PC-9 (cell line): ENCODE measurements around the gene MMP20. TPM values are rescaled to one million over a fixed set of nuclear protein-coding genes. Genes with fewer than 3 reads are reported as not detected.

Experiments
- BruUV-seq: library from RNA; stranded (reverse); fragments of 400-500 nt; replicated peaks from 2 replicates; lab custom pipeline; 2021; lab: Mats Ljungman, UMichigan
- CTCF ChIA-PET: fragments of 300-600 bp; sonication (Branson Sonifier 250); formaldehyde crosslinking; loops from one replicate; lab custom pipeline; 2022; ENCODE audit warnings: antibody characterized with exemption; lab: Charles Lee
- POLR2A ChIA-PET: fragments of 300-600 bp; sonication (Branson Sonifier 250); formaldehyde crosslinking; loops from one replicate; lab custom pipeline; 2022; ENCODE audit warnings: antibody characterized with exemption; ENCODE audit not compliant: unreplicated experiment; lab: Charles Lee
- DNase-seq, 2 experiments: peaks; one replicate each; pipeline versions ENCODE4 v3.0.0 to v3.0.0-alpha.2; 2015 to 2022; ENCODE audit warnings: mixed read lengths in 1 of 2
- H2AFZ ChIP-seq: fragments of 200-600 bp; sonication (generic); 2 replicates; pipeline ENCODE4 v1.8.1; 2017; ENCODE audit warnings: antibody characterized with exemption
- H3F3A ChIP-seq: fragments of 200-600 bp; sonication (generic); 2 replicates; pipeline ENCODE4 v1.8.1; 2017; ENCODE audit warnings: antibody characterized with exemption, mild to moderate bottlenecking, low read depth; ENCODE audit not compliant: insufficient read depth
- H3K27ac ChIP-seq: fragments of 200-600 bp; sonication (generic); 2 replicates; pipeline ENCODE4 v1.6.1; 2016; ENCODE audit warnings: mixed run types
- H3K27me3 ChIP-seq: fragments of 200-600 bp; sonication (generic); 2 replicates; pipeline ENCODE4 v1.6.1; 2016; ENCODE audit warnings: low read depth, mixed run types; ENCODE audit not compliant: insufficient read depth
- H3K36me3 ChIP-seq: fragments of 200-600 bp; sonication (generic); 2 replicates; pipeline ENCODE4 v1.6.1; 2016; ENCODE audit warnings: low read depth, mixed run types
- H3K4me1 ChIP-seq: fragments of 200-600 bp; sonication (generic); replicated peaks from 2 replicates; pipeline ENCODE4 v1.6.1; 2016; ENCODE audit warnings: mixed run types; ENCODE audit not compliant: insufficient read depth
- H3K4me2 ChIP-seq: fragments of 200-600 bp; sonication (generic); 2 replicates; pipeline ENCODE4 v1.6.1; 2017; ENCODE audit warnings: mixed run types
- H3K4me3 ChIP-seq: fragments of 200-600 bp; sonication (generic); 2 replicates; pipeline ENCODE4 v1.6.1; 2016; ENCODE audit warnings: mixed run types
- H3K79me2 ChIP-seq: fragments of 200-600 bp; sonication (generic); 2 replicates; pipeline ENCODE4 v1.6.1; 2017; ENCODE audit warnings: low read depth, mixed run types
- H3K9me2 ChIP-seq: fragments of 200-600 bp; sonication (generic); 2 replicates; pipeline ENCODE4 v1.8.1; 2017; ENCODE audit warnings: mild to moderate bottlenecking; ENCODE audit not compliant: insufficient read depth
- H3K9me3 ChIP-seq: fragments of 200-600 bp; sonication (generic); 2 replicates; pipeline ENCODE4 v1.8.1; 2016; ENCODE audit warnings: low read depth; ENCODE audit not compliant: insufficient read depth
- H4K20me1 ChIP-seq: fragments of 200-600 bp; sonication (generic); 2 replicates; pipeline ENCODE4 v1.8.1; 2017; ENCODE audit not compliant: insufficient read depth
- EZH2 ChIP-seq: fragments of 200-600 bp; sonication (generic); IDR thresholded peaks from 2 replicates; pipeline ENCODE4 v1.8.0; 2017; ENCODE audit warnings: antibody characterized with exemption, low read depth
- intact Hi-C: fragments of 100-400 bp; cut with micrococcal nuclease; formaldehyde crosslinking; loops from one replicate; pipeline ENCODE4 v1.10.0; 2022; ENCODE audit not compliant: unreplicated experiment
- total RNA-seq: library from RNA; stranded (reverse); gene quantifications from 2 replicates; pipeline ENCODE4 v1.2.3, GENCODE V29; 2021
- TF ChIP-seq, protein P1 (sequence below): fragments of 200-600 bp; sonication (generic); conservative IDR thresholded peaks from 2 replicates; pipeline ENCODE4 v1.6.1; 2017; ENCODE audit warnings: mixed run types, antibody characterized with exemption, mild to moderate bottlenecking, moderate library complexity

Gene MMP20
- total RNA-seq, 1 experiment from 2014 or later = not detected

DNA sequence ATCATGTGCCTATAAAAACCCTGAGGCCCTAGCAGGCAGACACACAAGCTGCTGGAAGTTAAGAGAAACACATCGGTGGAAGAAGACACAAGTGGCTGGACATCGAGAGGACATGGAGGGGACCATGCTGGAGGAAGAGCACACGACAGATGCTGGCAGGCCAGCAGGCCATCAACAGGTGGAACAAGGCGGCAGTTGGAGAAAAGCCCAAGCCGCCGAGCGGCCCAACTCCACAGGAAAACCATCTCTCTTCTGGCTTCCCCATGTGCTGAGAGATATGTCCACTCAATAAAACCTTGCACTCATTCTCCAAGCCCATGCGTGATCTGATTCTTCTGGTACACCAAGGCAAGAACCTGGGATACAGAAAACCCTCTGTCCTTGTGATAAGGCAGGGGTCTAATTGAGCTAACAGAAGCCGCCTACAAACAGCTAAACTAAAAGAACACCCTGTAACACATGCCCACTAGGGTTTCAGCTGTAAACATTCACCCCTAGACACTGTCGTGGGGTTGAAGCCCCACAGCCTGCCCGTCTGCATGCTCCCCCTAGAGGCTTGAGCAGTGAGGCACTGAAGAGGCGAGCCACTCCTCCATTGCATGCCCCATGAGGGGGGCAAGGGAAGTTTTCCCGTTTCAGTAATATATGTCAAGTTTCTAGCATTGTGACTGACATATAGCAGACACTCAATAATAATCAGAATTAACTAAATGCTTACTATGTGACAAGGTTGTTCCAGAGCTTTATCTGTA is 39.0 kb upstream of the MMP20 start:
- no TSS peak for BruUV-seq
- no peak for TF ChIP-seq EZH2
- TF ChIP-seq, protein P1, sequence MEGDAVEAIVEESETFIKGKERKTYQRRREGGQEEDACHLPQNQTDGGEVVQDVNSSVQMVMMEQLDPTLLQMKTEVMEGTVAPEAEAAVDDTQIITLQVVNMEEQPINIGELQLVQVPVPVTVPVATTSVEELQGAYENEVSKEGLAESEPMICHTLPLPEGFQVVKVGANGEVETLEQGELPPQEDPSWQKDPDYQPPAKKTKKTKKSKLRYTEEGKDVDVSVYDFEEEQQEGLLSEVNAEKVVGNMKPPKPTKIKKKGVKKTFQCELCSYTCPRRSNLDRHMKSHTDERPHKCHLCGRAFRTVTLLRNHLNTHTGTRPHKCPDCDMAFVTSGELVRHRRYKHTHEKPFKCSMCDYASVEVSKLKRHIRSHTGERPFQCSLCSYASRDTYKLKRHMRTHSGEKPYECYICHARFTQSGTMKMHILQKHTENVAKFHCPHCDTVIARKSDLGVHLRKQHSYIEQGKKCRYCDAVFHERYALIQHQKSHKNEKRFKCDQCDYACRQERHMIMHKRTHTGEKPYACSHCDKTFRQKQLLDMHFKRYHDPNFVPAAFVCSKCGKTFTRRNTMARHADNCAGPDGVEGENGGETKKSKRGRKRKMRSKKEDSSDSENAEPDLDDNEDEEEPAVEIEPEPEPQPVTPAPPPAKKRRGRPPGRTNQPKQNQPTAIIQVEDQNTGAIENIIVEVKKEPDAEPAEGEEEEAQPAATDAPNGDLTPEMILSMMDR = 0 out of 2 replicates have a peak, but pooled peaks have one; percentile 27
- Histone ChIP-seq H3K4me3 (no peak overlapping the region), H3K79me2 (no peaks in the 10 kb centered on the region), H3K4me2 (no peak overlapping the region), H4K20me1 (no peaks in the 10 kb centered on the region), H3F3A (no peaks in the 10 kb centered on the region), H3K27ac (no peak overlapping the region), H3K9me3 (no peaks in the 10 kb centered on the region), H2AFZ (no peak overlapping the region), H3K4me1 (no peaks in the 10 kb centered on the region), H3K9me2 (no peaks in the 10 kb centered on the region), H3K36me3 (no peaks in the 10 kb centered on the region), H3K27me3 (no peaks in the 10 kb centered on the region)
- ChIA-PET CTCF (no interaction called here), POLR2A (no interaction called here)
- no peak for DNase-seq
- intact Hi-C loops = loop anchor here (10.0 kb wide), 1 partner anchor 1209 kb away; no protein-coding TSS in a partner anchor

DNA sequence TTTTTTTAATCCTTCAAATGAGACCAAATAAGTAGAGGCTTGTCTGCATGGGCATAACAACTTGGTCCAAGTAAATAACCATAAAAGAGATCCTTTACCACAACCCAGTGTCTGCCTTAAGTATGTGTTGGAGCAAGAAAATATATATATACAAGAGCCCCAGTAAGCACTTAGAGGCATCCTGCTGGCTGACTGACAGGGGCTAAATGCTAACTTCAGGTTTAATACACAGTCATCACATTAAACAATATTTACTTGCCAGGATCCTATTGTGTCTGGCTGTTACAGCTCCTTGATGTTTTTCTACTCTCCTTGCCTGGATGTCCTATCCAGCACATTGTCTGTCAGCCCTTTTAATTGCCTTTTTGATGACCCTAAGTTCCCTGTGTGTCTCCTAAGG is 37.5 kb upstream of the MMP20 start:
- BruUV-seq = no TSS peak
- Histone ChIP-seq H3K4me3 (no peak overlapping the region), H3K4me1 (no peaks in the 10 kb centered on the region), H3K4me2 (no peak overlapping the region), H3K27ac (no peak overlapping the region), H3K36me3 (no peaks in the 10 kb centered on the region), H3K9me3 (no peaks in the 10 kb centered on the region), H2AFZ (no peak overlapping the region), H3K27me3 (no peaks in the 10 kb centered on the region), H3K79me2 (no peaks in the 10 kb centered on the region), H3K9me2 (no peaks in the 10 kb centered on the region), H4K20me1 (no peaks in the 10 kb centered on the region), H3F3A (no peaks in the 10 kb centered on the region)
- ChIA-PET CTCF (no interaction called here), POLR2A (no interaction called here)
- TF ChIP-seq, protein P1 = no peak
- DNase-seq = no peak
- intact Hi-C loops = loop anchor here (10.0 kb wide), 1 partner anchor 1208 kb away; no protein-coding TSS in a partner anchor

DNA sequence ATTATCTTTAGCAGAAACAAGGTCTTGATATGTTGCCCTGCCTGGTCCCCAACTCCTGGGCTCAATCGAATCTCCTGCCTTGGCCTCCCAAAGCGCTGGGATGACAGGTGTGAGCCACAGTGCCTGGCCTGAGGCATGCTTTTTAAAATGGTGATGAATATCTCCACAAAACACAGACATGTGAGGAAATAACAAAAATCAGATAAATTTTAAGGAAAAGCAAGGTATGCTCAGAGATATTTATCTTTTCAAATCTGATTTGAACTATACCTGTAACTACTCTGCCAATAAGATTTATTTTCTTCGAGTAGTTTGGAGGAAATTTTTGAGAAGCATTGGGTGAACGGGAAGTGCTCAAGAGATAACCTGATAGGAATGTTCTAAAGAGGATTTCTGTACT is 35.9 kb upstream of the MMP20 start:
- DNase-seq = no peak
- intact Hi-C loops = loop anchor here (10.0 kb wide), 1 partner anchor 1206 kb away; no protein-coding TSS in a partner anchor
- POLR2A ChIA-PET = interaction anchor here (0.7 kb wide), 1 partner anchor 391 kb away, joined by 3 read pairs; no protein-coding TSS in a partner anchor

More for the DNA sequence above, 35.9 kb upstream of the MMP20 start:
- H3K79me2 ChIP-seq = no peaks in the 10 kb centered on the region
- no peak overlapping the region for H3K4me3 ChIP-seq
- H2AFZ ChIP-seq = no peak overlapping the region
- H3K4me1 ChIP-seq = no peaks in the 10 kb centered on the region
- H4K20me1 ChIP-seq = no peaks in the 10 kb centered on the region
- no TSS peak for BruUV-seq
- H3K27ac ChIP-seq = no peak overlapping the region
- H3K9me3 ChIP-seq = 0 out of 2 replicates have a peak, but pooled peaks cover 1% of the 10 kb centered on the region
- no peak for TF ChIP-seq EZH2
- TF ChIP-seq, protein P1 = no peak
- H3F3A ChIP-seq = no peaks in the 10 kb centered on the region
- H3K36me3 ChIP-seq = no peaks in the 10 kb centered on the region
- CTCF ChIA-PET = interaction anchor here (0.6 kb wide), 1 partner anchor 740 kb away, joined by 3 read pairs; no protein-coding TSS in a partner anchor
- no peak overlapping the region for H3K4me2 ChIP-seq
- no peaks in the 10 kb centered on the region for H3K27me3 ChIP-seq
- H3K9me2 ChIP-seq = no peaks in the 10 kb centered on the region
